Measurements from ENCODE around the gene ARHGAP10.
"Not testable (repeated sequence)": the region's sequence is repeated elsewhere in the genome, so short reads cannot be mapped to it uniquely, and the experiment has no call there.

DNA sequence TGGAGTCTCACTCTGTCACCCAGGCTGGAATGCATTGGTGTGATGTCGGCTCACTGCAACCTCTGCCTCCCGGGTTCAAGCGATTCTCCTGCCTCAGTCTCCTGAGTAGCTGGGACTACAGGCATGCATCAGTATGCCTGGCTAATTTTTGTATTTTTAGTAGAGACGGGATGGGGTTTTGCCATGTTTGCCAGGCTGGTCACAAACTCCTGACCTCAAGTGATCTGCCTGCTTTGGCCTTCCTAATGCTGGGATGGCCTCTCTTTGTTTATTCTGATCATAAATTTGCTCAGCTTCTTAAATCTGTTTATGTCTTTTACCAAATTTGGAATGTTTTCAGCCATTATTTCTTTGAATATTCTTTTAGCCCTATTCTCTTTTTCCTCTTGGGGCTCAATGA is 67.2 kb downstream of the ARHGAP10 start:
- TF ChIP-seq, protein P1, sequence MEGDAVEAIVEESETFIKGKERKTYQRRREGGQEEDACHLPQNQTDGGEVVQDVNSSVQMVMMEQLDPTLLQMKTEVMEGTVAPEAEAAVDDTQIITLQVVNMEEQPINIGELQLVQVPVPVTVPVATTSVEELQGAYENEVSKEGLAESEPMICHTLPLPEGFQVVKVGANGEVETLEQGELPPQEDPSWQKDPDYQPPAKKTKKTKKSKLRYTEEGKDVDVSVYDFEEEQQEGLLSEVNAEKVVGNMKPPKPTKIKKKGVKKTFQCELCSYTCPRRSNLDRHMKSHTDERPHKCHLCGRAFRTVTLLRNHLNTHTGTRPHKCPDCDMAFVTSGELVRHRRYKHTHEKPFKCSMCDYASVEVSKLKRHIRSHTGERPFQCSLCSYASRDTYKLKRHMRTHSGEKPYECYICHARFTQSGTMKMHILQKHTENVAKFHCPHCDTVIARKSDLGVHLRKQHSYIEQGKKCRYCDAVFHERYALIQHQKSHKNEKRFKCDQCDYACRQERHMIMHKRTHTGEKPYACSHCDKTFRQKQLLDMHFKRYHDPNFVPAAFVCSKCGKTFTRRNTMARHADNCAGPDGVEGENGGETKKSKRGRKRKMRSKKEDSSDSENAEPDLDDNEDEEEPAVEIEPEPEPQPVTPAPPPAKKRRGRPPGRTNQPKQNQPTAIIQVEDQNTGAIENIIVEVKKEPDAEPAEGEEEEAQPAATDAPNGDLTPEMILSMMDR (IDR thresholded peaks at IDR 0.05): not testable (repeated sequence)
- TF ChIP-seq POLR2A (IDR thresholded peaks at IDR 0.05): not testable (repeated sequence)

Measured in Peyer's patch (tissue), 4 donors.